Measurements from ENCODE around the gene CORO6.

CORO6 gene

GRCh38 chr17:29590411-29591145 is 32.1 kb downstream of the CORO6 start:
- DNase-seq, result peak; percentile 80

- peak; percentile 91 for DNase-seq
Observed at GRCh38 chr17:29589524-29590410, 32.9 kb downstream of the CORO6 start, which contains the start of gene GIT1. TSS of gene GIT1 (minus strand) at chr17:29589648. CDS start at chr17:29589378, 270 bp downstream.

GRCh38 chr17:29588562-29589411 is 33.9 kb downstream of the CORO6 start:
- DNase-seq, result peak; percentile 68

GRCh38 chr17:29588017-29588561 is 34.6 kb downstream of the CORO6 start:
- DNase-seq, result no peak

- DNase-seq, result no peak
Observed at GRCh38 chr17:29587591-29587990, 35.1 kb downstream of the CORO6 start.

- no peak for DNase-seq
Observed at GRCh38 chr17:29586676-29587469, 35.8 kb downstream of the CORO6 start.

GRCh38 chr17:29585080-29585751 is 37.5 kb downstream of the CORO6 start:
- DNase-seq, result no peak

- no peak for DNase-seq
Observed at GRCh38 chr17:29584452-29585079, 38.1 kb downstream of the CORO6 start.

GRCh38 chr17:29583324-29584248 is 39.1 kb downstream of the CORO6 start:
- no peak for DNase-seq

GRCh38 chr17:29582772-29583171 is 39.9 kb downstream of the CORO6 start:
- no peak for DNase-seq

- DNase-seq, result no peak
Observed at GRCh38 chr17:29582254-29582765, 40.4 kb downstream of the CORO6 start.

GRCh38 chr17:29581583-29582253 is 41.0 kb downstream of the CORO6 start:
- DNase-seq, result peak; percentile 29

- peak; percentile 90 for DNase-seq
Observed at GRCh38 chr17:29579866-29580771, 42.6 kb downstream of the CORO6 start.

- no peak for DNase-seq
Observed at GRCh38 chr17:29578626-29579485, 43.9 kb downstream of the CORO6 start.

- no peak for DNase-seq
Observed at GRCh38 chr17:29577385-29578211, 45.1 kb downstream of the CORO6 start.

- DNase-seq, result no peak
Observed at GRCh38 chr17:29577001-29577370, 45.7 kb downstream of the CORO6 start.

All from DMS53 (cell line).